Nephron (organoid): ENCODE results near the gene ZNF407.

Experiments
- H3K27ac Mint-ChIP-seq, 3 experiments: 2 replicates each; pipeline ENCODE4 v1.8.0; 2020; ENCODE audit warnings: mixed read lengths in 3 of 3, mild to moderate bottlenecking in 2 of 3, moderate library complexity in 1 of 3
- H3K27me3 Mint-ChIP-seq: 2 replicates; pipeline ENCODE4 v1.8.0; 2021; ENCODE audit warnings: low read depth, mild to moderate bottlenecking, moderate library complexity, mixed read lengths
- H3K36me3 Mint-ChIP-seq: 2 replicates; pipeline ENCODE4 v1.8.0; 2020; ENCODE audit warnings: low read depth, mixed read lengths
- H3K4me1 Mint-ChIP-seq: 2 replicates; pipeline ENCODE4 v1.8.0; 2020; ENCODE audit warnings: mixed read lengths
- H3K4me3 Mint-ChIP-seq, 3 experiments: 2 replicates each; pipeline ENCODE4 v1.8.0; 2020; ENCODE audit warnings: mild to moderate bottlenecking in 3 of 3, mixed read lengths in 3 of 3, moderate library complexity in 2 of 3
- H3K9me3 Mint-ChIP-seq: 2 replicates; pipeline ENCODE4 v1.8.0; 2020; ENCODE audit warnings: mixed read lengths
- CTCF ChIP-seq, 3 experiments: fragments of 200-600 bp; sonication (generic); IDR thresholded peaks; one replicate each; pipeline ENCODE4 v1.5.0; 2021; ENCODE audit warnings: antibody characterized with exemption in 3 of 3; ENCODE audit not compliant: unreplicated experiment in 3 of 3

The ZNF407 gene

GRCh38 chr18:75104483-75104882 lies 506.8 kb downstream of the ZNF407 start:
- no peak overlapping the region for H3K27ac Mint-ChIP-seq
- H3K27me3 Mint-ChIP-seq: peaks cover 11% of the 10 kb centered on the region
- peaks cover 15% of the 10 kb centered on the region for H3K4me1 Mint-ChIP-seq
- H3K36me3 Mint-ChIP-seq: no peaks in the 10 kb centered on the region
- H3K4me3 Mint-ChIP-seq: no peak overlapping the region
- TF ChIP-seq CTCF (IDR thresholded peaks at IDR 0.05; ENCODE audit: unreplicated experiment in 3 of 3): no peak
- peaks cover 20% of the 10 kb centered on the region for H3K9me3 Mint-ChIP-seq

- Mint-ChIP-seq H3K4me1 (peaks cover 19% of the 10 kb centered on the region), H3K9me3 (peaks cover 10% of the 10 kb centered on the region), H3K36me3 (no peaks in the 10 kb centered on the region), H3K4me3 (no peak overlapping the region), H3K27me3 (peaks cover 11% of the 10 kb centered on the region), H3K27ac (peak overlapping the region in 2 of 3 experiments; percentile 66 to 73)
- no peak for TF ChIP-seq CTCF (IDR thresholded peaks at IDR 0.05; ENCODE audit: unreplicated experiment in 3 of 3)
Measured at GRCh38 chr18:75105551-75106254, 508.0 kb downstream of the ZNF407 start.

- peaks cover 6% of the 10 kb centered on the region for H3K9me3 Mint-ChIP-seq
- H3K4me1 Mint-ChIP-seq: peaks cover 19% of the 10 kb centered on the region
- TF ChIP-seq CTCF (IDR thresholded peaks at IDR 0.05; ENCODE audit: unreplicated experiment in 3 of 3): no peak
- H3K4me3 Mint-ChIP-seq: no peak overlapping the region
- H3K27me3 Mint-ChIP-seq: peaks cover 11% of the 10 kb centered on the region
- H3K36me3 Mint-ChIP-seq: no peaks in the 10 kb centered on the region
- H3K27ac Mint-ChIP-seq: no peak overlapping the region
Measured at GRCh38 chr18:75106746-75107145, 509.1 kb downstream of the ZNF407 start.

- Mint-ChIP-seq H3K36me3 (no peaks in the 10 kb centered on the region), H3K27ac (peak overlapping the region in 2 of 3 experiments; percentile 41 to 67), H3K27me3 (peaks cover 11% of the 10 kb centered on the region), H3K4me3 (no peak overlapping the region), H3K4me1 (peaks cover 19% of the 10 kb centered on the region), H3K9me3 (peaks cover 3% of the 10 kb centered on the region)
- no peak for TF ChIP-seq CTCF (IDR thresholded peaks at IDR 0.05; ENCODE audit: unreplicated experiment in 3 of 3)
Measured at GRCh38 chr18:75107196-75107930, 509.7 kb downstream of the ZNF407 start.

GRCh38 chr18:75107931-75108276 lies 510.2 kb downstream of the ZNF407 start:
- no peak overlapping the region for H3K4me3 Mint-ChIP-seq
- peaks cover 19% of the 10 kb centered on the region for H3K4me1 Mint-ChIP-seq
- H3K9me3 Mint-ChIP-seq: peaks cover 3% of the 10 kb centered on the region
- peak overlapping the region in 2 of 3 experiments; percentile 41 to 67 for H3K27ac Mint-ChIP-seq
- TF ChIP-seq CTCF (IDR thresholded peaks at IDR 0.05; ENCODE audit: unreplicated experiment in 3 of 3): no peak
- peaks cover 11% of the 10 kb centered on the region for H3K27me3 Mint-ChIP-seq
- no peaks in the 10 kb centered on the region for H3K36me3 Mint-ChIP-seq
